GM06990 (cell line): ENCODE results near the gene RBM17.
"Not testable (repeated sequence)": the region's sequence is repeated elsewhere in the genome, so short reads cannot be mapped to it uniquely, and the experiment has no call there.

ENCODE experiments used
- DNase-seq: peaks from one replicate; pipeline ENCODE4 v3.0.0-alpha.2; 2011; ENCODE audit not compliant: insufficient read length; ENCODE audit errors: extremely low read depth
- H3K27me3 ChIP-seq: replicated peaks from 2 replicates; pipeline ENCODE4 v1.6.0; 2011; ENCODE audit warnings: low read length; ENCODE audit not compliant: control insufficient read depth, insufficient read depth
- H3K36me3 ChIP-seq: 2 replicates; pipeline ENCODE4 v1.5.1; 2011; ENCODE audit warnings: low read length; ENCODE audit not compliant: control insufficient read depth, insufficient read depth
- H3K4me3 ChIP-seq: replicated peaks from 2 replicates; pipeline ENCODE4 v1.5.1; 2011; ENCODE audit warnings: low read depth, mild to moderate bottlenecking, control low read depth, low read length
- CTCF ChIP-seq: IDR thresholded peaks from 2 replicates; pipeline ENCODE4 v1.5.1; 2011; ENCODE audit warnings: low read length, control low read depth, mild to moderate bottlenecking, inconsistent platforms; ENCODE audit not compliant: insufficient read depth, poor library complexity, severe bottlenecking

Gene RBM17

GRCh38 chr10:6098156-6098555 is 9.3 kb downstream of the RBM17 start:
- no peak for TF ChIP-seq CTCF
- no peak for DNase-seq
- Histone ChIP-seq H3K4me3 (no peak overlapping the region), H3K36me3 (peaks cover 6% of the 10 kb centered on the region), H3K27me3 (no peaks in the 10 kb centered on the region)

GRCh38 chr10:6100370-6100769 is 11.5 kb downstream of the RBM17 start:
- no peak overlapping the region for H3K4me3 ChIP-seq
- TF ChIP-seq CTCF: no peak
- no peaks in the 10 kb centered on the region for H3K27me3 ChIP-seq
- H3K36me3 ChIP-seq: peaks cover 8% of the 10 kb centered on the region
- no peak for DNase-seq

- no peak overlapping the region for H3K4me3 ChIP-seq
- DNase-seq: no peak
- H3K36me3 ChIP-seq: peaks cover 8% of the 10 kb centered on the region
These were observed 12.3 kb downstream of the RBM17 start for GRCh38 chr10:6101181-6101580.

GRCh38 chr10:6102128-6102527 is 13.3 kb downstream of the RBM17 start:
- Histone ChIP-seq H3K36me3 (peaks cover 7% of the 10 kb centered on the region), H3K27me3 (no peaks in the 10 kb centered on the region), H3K4me3 (no peak overlapping the region)
- TF ChIP-seq CTCF: no peak
- DNase-seq: no peak

More at GRCh38 chr10:6101181-6101580, 12.3 kb downstream of the RBM17 start:
- no peak for TF ChIP-seq CTCF
- no peaks in the 10 kb centered on the region for H3K27me3 ChIP-seq

GRCh38 chr10:6103591-6103990 is 14.8 kb downstream of the RBM17 start:
- H3K36me3 ChIP-seq: peaks cover 6% of the 10 kb centered on the region
- no peak for TF ChIP-seq CTCF
- no peak for DNase-seq
- H3K27me3 ChIP-seq: no peaks in the 10 kb centered on the region
- H3K4me3 ChIP-seq: no peak overlapping the region

- not testable (repeated sequence) for DNase-seq, H3K27me3 ChIP-seq, H3K4me3 ChIP-seq
- H3K36me3 ChIP-seq: peaks cover 20% of the 10 kb centered on the region
These were observed 18.8 kb downstream of the RBM17 start for GRCh38 chr10:6107616-6108015.
